Superior temporal gyrus (tissue), 1 donor: ENCODE measurements around the gene MAB21L4.

ENCODE experiments used
- DNase-seq: peaks from one replicate; pipeline ENCODE4 v3.0.0-alpha.2; 2016; ENCODE audit errors: extremely low spot score

MAB21L4 gene

DNA sequence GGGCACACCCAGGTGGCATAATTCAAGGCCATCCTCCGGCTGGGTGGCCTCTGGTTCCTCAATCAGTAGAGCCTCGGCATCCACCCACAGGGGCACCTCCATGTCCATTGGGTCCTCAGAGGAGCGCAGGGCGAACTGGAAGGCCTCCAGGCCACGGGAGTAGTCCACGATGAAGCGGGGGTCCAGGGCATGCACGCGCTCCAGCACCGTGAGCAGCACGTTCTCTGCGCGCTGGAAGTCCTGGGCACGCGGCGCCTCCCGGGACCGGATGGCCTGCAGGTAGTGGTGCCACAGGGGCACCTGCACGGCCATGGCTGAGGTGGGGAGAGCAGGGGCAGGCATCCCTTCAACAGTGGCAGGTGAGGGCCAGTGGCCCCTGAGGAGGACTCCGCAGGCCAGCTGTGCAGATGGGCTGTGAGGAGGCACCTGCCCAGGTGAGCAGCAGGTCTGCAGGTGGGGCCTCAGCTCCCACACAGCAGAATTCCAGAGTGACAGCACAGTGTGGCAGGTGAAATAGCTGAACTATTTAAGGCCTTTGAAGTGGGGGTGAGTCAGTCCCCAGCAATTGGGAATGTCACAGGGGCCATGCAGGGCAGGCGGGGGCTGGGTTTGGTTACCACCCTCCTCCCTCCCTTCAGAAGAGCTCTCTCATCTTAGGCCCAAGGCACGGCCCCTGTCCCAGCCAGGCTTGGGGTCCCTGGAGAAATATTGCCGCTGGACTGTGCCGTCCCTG is at the start of gene MAB21L4:
Gene MAB21L4 (minus strand): TSS at position 501 of the 733 bp plus-strand sequence. CDS start 159 bp downstream, at position 342.
- DNase-seq = no peak

DNA sequence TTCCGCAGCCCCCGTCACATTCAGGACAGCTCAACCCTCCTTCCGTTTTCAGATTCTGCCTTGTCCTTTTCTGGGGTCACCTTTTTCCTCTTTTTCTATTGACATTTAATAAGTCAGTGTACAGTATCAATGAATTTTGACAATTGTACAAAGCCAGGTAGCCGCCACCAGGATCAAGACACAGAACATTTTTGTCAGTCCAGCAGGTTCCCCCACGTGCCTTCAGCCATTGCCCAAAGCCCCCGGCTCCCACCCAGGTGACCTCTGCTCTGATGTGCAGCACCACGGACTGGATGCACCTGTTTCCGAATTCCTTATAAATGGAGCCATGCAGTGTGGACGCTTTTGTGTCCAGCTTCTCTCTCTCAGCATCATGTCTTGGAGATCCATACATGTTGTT is 40.1 kb upstream of the MAB21L4 start:
- no peak for DNase-seq

DNA sequence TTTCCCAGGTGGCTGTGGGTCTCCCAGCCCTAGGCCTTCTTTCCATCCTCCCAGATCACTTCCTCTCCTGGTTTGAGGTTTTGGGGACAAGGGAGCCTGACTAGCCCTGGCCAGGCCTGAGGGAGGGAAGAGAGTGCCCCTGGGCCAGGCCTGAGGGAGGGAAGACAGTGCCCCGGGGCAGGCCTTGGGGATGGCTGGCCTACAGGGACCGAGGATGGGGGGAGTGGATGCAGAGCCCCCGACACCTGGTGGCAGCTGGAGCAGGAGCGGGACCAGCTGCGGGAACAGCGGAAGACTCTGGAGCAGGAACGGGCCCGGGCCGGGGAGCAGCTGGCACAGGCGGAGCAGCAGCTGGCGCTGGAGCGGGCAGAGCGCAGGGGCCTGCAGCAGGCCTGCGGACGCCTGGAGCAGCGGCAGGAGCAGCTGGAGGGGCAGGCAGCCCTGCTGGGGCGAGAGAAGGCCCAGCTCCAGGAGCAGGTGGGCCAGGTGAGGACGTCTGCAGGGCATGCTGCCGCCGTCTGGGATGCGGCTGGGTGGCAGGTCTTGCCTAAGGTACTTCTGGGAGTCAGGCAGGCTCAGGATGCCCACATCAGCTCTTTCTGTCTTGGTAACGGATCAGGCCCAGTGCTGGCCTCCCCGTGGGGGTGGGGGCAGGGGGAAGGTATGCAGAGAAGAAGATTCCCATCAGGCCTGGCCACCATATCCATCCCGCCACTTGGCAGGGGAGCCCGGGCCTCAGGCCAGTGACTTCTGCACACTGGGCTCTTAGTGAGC is 39.3 kb upstream of the MAB21L4 start:
- no peak for DNase-seq

DNA sequence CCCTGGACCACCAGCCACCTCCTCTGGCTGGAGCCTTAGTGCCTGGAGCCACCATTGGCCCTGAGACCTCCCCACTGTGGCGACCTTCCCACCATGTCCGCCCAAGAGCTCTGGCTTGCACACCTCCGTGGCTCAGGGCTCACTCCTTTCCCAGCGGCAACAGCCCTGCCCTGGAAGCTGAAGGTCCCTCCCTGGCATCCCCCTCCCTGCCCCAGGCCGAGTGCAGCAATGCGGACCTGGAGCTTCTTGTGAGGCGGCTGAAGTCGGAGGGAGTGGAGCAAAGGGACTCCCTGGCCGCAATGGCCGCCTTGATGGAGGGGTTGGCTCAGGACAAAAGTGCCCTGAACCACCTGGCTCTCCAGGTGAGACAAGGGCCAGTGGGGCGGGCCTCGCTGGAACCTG is 38.7 kb upstream of the MAB21L4 start:
- no peak for DNase-seq

DNA sequence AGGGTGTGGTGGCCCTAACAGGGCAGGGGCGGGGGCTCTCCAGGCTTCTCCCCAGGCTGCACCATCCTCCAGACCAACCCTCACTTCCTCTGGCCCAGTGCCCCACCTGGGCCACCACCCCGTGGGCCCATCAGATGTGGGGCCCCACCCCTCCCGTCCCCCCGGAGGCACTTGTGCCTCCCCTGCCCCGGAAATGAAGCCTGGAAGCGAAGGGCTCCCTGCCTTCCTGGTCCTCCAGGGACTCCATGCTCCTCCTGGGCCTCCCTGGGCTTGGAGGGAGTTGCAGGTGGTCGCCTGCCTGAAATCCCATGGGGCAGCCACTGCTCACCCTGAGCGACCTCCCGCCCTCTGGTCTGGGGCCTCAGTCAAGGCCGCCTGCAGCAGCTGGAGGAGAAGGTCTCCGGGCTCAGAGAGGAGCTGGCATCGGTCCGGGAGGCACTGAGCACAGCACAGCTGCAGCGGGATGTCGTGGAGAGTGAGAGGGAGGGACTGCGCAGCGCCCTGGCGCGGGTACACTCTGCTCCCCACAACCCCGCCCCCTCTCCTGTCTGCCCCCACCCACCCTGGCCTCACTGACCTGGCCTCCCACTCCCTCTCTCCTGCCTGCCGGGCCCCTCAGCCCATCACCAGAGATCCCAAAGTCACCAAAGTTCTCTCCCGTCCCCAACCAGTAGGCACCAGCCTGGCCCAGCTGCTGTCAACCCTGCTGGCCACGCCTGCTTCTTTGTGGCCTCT is 38.2 kb upstream of the MAB21L4 start:
- no peak for DNase-seq

DNA sequence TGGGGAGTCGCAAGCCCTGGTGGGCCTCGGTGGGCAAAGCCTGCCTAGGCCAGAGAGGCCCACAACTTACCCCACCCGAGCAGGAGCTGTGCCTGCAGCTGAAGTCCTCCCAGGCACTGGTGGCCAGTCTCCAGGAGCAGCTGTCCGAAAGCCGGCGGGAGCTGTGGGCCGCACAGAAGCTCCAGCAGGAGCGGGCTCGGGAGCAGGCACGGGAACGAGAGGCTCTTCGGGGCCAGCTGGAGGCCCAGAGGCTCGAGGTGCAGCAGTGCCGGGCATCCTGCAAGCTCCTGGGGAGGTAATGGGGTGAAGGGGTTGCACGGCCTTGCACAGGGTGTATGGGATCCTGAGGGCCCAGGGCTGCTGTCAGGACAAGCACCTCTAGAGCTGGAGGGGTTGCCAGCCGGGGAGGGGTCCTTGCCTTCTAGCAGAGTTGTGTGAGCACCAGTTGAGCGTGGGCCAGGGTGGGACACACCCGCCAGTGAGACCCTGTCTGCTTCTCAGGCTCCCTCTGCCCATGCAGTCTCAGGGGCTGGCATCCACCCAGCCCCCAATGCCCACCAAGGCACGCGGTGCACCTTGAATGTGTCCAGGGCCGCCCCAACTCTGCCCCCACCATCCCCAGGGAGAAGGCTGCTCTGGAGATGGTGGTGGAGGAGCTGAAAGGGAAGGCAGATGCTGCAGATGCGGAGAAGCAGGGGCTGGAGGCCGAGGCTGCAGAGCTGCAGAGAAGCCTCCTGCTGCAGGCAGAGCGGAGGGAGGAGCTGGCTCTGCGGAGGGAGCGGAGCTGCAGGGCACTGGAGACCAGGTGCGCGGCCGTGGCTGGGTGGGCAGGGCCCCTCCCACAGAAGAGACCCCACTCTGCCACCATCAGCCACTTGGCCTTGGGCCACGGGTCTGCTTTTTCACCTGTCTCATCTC is 37.4 kb upstream of the MAB21L4 start:
- no peak for DNase-seq

DNA sequence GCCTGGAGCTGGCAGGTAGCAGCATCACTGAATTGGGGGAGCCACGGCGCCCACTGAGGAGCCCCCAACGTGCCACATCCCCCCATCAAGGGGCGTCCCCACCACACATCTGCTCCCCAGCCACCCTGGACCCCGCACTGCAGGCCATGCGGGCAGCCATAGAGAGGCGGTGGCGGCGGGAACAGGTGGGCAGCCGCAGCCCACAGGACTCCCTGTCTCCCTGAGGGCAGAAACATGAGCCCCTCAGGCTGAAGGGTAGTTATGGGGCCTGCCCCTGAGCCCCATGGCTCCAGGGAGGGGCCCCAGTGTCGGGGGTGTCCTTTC is 36.7 kb upstream of the MAB21L4 start:
- no peak for DNase-seq

DNA sequence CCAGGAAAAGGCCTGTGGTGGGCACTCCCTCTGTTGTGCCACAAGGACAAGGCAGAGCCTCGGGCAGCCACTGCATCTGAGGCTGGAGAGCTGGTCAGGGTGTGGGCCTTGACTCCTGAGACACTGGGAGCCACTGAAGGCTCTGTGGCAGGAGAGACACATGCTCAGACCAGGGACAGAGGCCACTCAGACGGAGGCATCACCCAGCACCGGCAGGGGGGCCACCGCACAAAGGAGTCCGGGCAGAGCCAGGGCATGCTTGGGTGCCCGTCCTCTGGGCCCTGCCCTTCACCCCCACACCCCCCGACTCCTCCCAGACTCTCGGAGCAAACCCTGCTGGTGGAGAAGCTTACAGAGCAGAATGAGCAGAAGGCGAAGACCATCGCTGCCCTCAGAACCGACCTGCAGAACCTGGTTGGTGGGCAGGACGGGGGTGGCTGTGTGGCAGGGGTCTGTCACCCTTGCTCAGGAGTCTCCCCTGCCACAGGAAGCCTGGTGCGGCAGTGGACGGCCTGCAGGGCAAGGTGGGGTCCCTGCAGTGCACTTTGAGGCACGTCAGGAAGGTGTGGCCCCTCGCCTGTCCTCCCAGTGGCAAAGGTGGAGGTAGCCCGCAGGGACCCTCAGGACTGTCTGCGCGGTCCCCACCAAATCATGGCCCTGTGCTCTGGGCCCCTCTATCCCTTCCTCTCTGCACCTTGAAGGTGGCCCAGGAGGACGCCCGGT is 36.2 kb upstream of the MAB21L4 start:
- no peak for DNase-seq

DNA sequence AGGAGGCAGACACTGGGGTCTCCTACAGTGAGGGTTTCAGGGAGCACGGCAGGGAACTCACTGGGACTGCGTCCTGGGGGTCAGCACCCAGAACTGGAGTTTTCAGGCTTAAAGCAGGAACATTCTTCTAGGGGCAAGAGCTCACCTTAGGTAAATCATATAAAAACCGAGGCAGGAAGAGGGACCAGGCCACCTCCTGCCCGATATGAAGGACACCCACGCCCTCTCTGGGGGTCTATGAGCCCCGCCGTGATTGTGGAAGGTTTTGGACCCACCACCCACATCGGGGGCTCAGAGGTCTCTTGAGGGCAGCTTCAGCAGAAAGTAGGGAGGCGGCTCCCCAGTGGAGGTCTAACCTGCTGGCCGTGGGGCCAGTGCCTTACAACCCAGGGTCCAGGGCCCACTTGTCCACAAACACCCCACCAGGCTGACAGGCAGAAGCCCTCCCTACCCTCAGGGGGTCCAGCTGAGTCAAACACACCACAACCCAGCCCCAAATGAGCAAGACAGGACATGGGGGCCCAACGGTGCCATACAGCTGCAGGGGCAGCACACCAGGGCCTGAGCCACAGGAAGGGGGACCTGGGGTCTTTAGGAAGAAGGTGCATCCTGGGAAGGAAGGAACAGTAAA is 35.5 kb upstream of the MAB21L4 start:
- DNase-seq = no peak

DNA sequence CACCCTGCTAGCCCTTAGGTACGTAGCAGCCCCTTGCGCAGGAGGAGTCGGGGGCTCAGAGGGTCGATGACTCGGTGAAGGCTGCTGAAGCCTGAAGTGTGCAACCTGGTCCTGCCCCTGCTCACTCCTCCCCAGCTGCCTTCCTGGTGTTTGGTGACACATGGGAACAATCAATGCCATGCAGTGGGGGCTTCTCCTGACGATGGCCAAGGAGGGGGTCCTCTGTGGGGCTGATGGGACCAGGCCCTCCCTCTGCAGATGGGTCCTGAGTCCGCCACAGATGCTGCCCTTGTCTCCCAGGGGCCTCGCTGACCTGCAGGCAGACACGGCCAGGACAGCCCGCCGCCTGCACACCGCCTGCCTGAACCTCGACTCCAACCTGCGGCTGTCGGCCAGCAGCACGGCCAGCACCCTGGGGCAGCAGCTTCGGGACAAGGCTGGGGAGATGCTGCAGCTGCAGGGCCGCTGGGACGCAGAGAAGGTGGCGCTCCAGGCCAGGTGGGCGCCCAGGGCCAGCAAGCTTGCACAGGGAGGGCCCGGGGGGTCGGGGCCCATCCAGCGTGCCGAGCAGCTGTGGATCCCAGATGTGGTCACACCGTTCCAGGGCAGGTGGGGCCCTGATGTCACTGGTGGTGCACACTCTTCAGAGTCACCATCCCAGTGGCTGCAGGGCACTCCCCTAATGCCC is 34.8 kb upstream of the MAB21L4 start:
- no peak for DNase-seq

DNA sequence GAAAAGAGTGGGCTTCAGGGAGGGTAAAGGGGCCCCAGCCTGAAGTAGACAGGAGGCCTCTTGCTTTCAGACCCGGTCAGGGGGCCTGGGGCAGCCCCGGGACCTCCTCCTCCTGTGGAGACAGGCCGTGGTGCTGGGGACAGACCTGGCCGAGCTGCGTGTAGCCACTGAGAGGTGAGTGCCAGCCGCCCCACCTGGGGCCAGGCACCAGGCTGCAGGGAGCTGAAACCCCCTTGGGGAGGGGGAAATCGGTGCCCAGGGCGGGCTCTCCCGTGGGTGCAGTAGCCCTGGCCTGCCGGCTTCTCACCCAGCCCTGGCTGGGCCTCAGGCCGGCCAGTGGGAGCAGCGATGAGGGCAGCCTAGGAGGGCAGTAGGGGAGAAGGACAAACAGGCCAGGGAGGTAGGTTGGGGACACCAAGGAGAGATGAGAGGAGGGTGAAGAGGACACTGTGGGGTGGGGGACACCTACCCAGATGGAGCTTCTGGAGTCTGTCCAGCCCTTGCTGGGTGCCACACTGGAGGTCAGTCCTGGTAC is 34.2 kb upstream of the MAB21L4 start:
- DNase-seq = no peak

DNA sequence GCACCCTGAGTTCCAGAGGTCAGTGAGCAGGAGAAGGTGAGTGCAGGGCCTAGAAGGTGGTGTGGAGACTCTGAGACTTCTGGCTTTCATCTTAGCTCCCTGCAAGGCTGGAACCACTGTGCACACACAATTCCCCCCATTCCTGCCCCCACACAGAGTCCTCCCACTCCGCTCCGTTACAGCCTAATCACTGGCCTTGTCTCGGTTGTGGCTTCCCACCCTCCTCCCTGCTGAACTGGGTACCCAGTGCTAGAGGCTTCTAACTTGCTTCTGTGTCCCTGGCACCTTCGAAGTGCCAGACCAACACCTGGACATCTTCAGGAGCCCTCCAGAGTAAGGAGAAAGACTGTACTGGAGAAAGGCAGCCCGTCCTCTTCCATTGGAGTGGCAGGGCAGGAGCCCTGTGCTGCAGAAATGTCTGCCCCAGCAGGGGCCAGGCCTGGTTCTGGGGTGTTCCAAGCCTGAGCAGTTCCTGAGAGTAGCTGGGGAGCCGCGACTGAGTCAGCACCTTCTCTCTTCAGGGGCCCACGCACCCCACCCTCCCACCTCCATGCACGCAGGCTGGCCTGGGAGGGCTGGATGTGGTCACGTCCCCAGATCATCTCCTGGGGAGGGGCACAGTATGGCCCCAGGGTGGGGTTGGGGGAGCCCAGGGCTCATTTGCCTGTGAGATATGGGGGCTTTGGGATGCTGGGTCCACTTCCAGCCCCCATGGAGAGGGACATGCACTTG is 33.6 kb upstream of the MAB21L4 start:
- DNase-seq = no peak

DNA sequence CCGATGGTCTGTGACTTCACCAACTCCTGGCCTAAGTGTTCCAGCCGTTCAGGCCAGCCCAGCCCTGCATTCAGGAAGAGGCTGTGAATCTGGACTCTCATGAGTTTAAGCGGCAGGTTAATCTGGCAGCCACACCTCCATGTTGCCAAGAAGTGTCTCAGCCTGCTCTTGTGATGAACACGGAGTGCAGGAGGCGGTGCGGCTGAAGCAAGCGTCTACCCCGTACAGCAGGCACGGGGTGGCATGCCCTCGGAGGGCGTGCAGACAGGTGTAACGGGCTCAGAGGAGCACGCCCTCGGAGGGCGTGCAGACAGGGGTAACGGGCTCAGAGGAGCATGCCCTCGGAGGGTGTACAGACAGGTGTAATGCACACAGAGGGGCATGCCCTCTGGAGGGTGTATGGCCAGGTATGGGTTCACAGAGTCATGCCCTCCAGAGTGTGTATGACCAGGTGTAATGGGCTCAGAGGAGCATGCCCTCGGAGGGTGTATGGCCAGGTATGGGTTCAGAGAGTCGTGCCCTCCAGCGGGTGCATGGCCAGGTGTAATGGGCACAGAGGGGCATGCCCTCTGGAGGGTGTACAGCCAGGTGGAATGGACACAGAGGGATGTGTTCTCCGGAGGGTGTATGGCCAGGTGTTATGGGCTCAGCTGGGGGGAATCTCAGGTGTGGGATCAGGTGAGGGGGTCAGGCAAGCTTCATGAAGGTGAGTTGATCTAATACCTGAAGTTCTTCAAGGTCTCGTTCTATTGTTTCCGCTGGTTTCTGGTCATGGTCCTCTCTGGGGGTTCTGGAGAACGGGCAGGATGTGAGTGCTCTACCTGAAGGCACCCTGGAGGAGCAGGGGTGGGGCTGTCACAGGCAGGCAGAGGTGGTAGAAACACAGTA is 32.8 kb upstream of the MAB21L4 start:
- DNase-seq = no peak

DNA sequence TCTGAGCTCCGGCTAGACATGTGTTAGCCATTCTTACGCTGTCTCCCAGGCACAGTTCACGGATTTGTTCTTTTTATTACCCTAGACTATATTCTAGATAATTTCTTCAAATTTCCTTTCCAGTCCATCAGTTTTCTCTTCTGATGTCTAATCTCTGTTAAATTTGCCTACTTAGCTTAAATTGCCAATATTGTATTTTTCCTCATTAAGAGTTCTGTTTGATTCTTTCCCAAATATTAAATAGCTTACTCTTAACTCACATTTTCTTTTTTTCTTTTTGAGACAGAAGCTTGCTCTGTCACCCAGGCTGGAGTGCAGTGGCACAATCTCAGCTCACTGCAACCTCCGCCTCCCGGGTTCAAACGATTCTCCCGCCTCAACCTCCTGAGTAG is 31.4 kb upstream of the MAB21L4 start:
- DNase-seq = no peak

DNA sequence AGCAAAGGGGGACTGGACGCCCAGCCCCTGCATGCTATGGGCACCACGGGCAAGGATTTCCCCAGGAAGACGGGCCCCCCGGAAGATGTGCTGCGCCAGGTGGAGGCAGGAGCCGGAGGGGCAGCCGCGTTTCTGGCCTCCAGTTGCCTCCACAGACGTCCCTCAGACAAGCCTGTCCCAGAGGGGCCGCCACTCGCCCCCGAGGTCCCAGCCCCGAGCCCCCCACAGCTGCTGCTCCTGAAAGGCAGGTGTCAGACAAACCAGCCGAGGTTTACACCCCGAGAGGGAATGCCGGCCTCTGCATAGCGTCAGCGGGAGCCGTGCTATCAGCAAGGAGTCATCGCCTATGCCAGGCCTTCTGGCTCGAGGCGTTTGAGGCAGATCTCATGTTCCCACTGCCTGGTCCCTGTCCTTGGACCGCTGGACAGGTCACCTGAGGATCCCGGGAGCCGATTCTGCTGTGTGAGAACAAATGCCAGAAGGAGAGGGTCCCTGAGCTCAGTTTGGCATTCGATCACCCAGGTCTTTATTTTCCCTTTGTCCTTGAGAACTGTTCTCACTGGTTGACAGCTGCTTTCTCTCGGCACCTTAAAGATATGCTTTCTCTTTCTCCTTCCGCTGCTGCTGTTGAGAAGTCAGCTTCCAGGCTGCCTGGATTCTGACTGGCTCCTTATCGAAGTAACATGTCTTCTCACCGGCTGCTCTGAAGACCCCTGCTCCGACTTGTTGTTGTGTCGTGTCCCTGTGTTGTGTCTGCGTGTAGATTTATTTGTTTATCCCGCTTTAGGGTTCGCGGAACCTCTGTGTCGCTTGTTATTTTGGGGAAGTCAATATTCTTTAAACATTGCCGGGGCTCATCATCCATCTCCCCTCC is 30.8 kb upstream of the MAB21L4 start:
- no peak for DNase-seq

DNA sequence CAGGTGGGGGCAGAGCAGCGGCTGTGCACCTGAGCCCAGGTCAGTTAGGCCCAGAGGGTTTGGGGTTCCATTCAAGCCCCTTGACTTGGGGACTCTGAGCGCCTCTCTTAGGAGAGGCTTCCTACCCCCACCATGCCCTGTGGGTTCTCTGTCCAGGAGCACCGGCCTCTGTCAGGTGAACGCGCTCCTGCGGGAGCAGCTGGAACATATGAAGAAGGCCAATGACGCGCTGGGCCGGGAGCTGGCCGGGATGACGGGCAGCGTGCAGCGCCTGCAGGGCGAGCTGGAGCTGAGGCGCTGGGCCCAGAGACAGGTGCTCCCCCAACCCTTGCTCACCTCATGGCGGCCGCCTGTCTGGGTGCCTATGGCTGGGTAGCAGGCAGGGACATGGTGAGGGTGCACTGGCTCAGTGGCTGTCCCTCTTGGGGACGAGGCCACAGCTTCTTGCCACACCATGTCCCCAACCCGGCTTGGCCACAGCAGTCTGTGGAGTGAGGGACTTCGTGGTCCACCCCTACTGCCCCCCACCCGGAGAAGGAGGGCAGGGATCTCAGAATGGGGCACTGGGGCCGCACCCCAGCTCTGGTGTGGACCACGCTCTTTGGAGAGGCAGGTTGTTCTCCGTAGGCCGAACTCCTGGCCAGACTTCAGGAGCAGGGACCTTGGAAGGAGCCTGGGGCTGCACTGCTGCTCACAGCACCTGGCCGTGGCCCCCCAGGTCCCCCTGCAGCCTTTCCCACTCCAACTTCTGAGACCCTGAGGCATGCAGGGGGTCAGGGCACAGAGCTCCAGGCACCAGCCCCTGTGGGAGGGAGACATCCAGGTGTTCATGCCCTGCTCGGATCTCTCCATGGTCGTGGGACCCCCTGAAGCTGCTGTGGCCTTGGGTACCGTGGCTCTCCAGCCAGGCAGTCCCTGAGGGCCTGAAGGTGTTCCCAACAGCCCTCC is 29.9 kb upstream of the MAB21L4 start:
- no peak for DNase-seq
